ENCODE data around the gene SPATA13.

SPATA13 gene

DNA sequence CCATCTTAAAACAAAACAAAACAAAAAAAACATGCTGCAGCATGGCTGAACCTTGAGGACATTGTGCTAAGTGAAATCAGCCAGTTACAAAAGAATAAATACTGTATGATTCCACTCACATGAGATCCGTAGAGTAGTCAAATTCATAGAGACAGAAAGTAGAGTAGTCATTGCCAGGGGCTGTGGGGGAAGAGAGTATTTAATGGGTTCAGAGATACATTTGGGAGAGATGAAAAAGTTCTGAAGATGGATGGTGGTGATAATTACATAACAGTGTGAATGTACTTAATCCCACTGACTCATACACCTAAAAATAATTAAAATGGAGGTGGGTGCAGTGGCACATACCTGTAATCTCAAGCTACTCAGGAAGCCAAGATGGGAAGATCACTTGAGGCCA is 76.8 kb downstream of the SPATA13 start:
- Histone ChIP-seq H3K36me3 (no peaks in the 10 kb centered on the region), H3K27me3 (no peaks in the 10 kb centered on the region), H3K4me3 (no peak overlapping the region), H3K9me3 (no peaks in the 10 kb centered on the region), H3K27ac (no peak overlapping the region), H3K4me1 (peaks cover 0 to 2% (median 0%) of the 10 kb centered on the region in 4 donors)
- intact Hi-C loops (cut with DNase I; ENCODE audit: low total_unique reads) = no loop called here
- TF ChIP-seq, protein P1, sequence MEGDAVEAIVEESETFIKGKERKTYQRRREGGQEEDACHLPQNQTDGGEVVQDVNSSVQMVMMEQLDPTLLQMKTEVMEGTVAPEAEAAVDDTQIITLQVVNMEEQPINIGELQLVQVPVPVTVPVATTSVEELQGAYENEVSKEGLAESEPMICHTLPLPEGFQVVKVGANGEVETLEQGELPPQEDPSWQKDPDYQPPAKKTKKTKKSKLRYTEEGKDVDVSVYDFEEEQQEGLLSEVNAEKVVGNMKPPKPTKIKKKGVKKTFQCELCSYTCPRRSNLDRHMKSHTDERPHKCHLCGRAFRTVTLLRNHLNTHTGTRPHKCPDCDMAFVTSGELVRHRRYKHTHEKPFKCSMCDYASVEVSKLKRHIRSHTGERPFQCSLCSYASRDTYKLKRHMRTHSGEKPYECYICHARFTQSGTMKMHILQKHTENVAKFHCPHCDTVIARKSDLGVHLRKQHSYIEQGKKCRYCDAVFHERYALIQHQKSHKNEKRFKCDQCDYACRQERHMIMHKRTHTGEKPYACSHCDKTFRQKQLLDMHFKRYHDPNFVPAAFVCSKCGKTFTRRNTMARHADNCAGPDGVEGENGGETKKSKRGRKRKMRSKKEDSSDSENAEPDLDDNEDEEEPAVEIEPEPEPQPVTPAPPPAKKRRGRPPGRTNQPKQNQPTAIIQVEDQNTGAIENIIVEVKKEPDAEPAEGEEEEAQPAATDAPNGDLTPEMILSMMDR (IDR thresholded peaks at IDR 0.05) = no peak
- DNase-seq = no peak

DNA sequence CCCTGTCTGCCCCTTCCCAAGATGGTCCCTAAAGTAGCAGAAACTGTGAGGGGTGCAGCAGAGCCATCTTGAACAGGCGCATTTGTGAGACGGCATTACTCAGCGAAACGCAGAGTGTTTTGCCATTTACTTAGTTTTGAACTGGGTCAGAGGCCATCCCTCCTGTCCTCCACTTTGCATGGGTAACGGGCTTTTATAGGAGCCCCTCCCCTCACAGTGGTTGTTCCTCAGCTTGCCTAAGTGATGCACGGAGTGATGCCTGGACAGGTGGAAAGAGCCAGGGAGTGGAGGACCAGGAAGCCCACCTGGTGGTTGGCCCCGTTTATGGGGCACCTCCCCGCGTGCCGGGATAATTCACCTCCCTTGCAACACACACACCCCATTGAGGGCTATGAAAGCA is 80.8 kb downstream of the SPATA13 start:
- Histone ChIP-seq H3K27ac (no peak overlapping the region), H3K4me3 (no peak overlapping the region), H3K27me3 (no peaks in the 10 kb centered on the region), H3K36me3 (no peaks in the 10 kb centered on the region), H3K9me3 (no peaks in the 10 kb centered on the region), H3K4me1 (no peaks in the 10 kb centered on the region)
- DNase-seq = no peak
- TF ChIP-seq, protein P1 (IDR thresholded peaks at IDR 0.05) = no peak
- intact Hi-C loops (cut with DNase I; ENCODE audit: low total_unique reads) = no loop called here

DNA sequence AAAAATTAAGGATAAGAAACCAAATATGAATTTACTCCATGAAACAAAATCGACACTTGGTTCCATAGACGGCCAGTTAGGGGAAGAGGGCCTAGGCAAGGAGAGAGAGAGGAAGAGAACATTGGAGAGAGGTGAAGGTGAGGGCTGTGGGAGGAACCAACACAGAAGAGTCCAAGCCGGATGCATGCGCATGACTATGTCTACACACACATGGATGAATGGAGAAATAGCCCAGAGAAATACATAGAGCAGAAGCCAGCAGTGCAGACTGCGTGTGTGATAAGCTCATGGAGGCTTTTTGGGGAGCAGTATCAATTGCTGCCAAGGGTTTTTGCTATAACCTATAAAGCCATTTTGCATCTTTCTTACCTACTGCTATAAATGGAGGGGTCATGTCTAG is 81.6 kb downstream of the SPATA13 start:
- intact Hi-C loops (cut with DNase I; ENCODE audit: low total_unique reads) = no loop called here

DNA sequence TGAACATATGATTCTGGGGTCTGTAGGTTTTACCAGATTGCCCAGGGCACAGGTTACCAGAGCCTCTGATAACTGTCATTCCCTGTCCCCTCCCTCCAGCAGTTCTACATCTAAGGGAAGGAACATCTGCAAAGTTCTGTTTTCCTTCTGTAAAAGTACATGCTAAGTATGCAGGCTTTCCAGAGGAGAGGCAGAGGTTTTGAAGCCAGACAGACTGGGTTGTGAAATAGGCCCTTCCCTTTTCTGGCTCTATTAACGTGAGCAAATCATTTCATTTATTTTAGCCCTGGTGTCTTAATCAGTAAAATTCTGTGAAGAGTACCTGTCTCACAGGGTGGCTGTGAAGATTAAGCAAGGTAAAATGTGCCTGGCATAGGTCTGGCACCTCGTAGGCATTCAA is 82.8 kb downstream of the SPATA13 start:
- intact Hi-C loops (cut with DNase I; ENCODE audit: low total_unique reads) = no loop called here
- H3K36me3 ChIP-seq = no peaks in the 10 kb centered on the region
- DNase-seq = no peak
- no peaks in the 10 kb centered on the region for H3K27me3 ChIP-seq
- H3K27ac ChIP-seq = no peak overlapping the region
- no peak overlapping the region for H3K4me3 ChIP-seq
- TF ChIP-seq, protein P1 (IDR thresholded peaks at IDR 0.05) = no peak
- no peaks in the 10 kb centered on the region for H3K9me3 ChIP-seq
- no peaks in the 10 kb centered on the region for H3K4me1 ChIP-seq

More for the DNA sequence above, 81.6 kb downstream of the SPATA13 start:
- H3K4me1 ChIP-seq = no peaks in the 10 kb centered on the region
- DNase-seq = no peak
- H3K27ac ChIP-seq = no peak overlapping the region
- no peaks in the 10 kb centered on the region for H3K27me3 ChIP-seq
- TF ChIP-seq, protein P1 (IDR thresholded peaks at IDR 0.05) = no peak
- no peaks in the 10 kb centered on the region for H3K9me3 ChIP-seq
- no peak overlapping the region for H3K4me3 ChIP-seq
- H3K36me3 ChIP-seq = no peaks in the 10 kb centered on the region

DNA sequence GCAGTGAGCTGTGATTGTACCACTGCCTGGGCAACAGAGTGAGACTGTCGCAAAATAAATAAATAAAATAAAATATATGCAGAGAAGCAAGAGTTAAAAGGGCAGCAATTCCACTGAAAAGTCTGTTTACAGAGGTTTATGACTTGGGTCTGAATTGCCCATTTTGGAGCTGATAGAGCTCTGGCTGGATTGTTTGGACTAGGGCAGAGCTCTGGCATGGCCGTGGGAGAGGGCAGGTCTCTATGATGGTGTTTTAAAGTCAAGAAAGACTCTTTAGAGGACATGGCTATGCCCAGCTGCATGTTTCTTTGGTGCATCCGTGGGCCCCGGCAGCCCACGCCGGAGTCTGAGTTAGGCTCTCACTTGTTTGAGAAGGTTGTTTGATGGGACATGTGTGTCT is 84.3 kb downstream of the SPATA13 start:
- no peak overlapping the region for H3K27ac ChIP-seq

More for the DNA sequence above, 84.3 kb downstream of the SPATA13 start:
- Histone ChIP-seq H3K27me3 (no peaks in the 10 kb centered on the region), H3K4me1 (no peaks in the 10 kb centered on the region), H3K36me3 (no peaks in the 10 kb centered on the region), H3K4me3 (no peak overlapping the region), H3K9me3 (no peaks in the 10 kb centered on the region)
- DNase-seq = no peak
- intact Hi-C loops (cut with DNase I; ENCODE audit: low total_unique reads) = no loop called here
- TF ChIP-seq, protein P1 (IDR thresholded peaks at IDR 0.05) = no peak
